Activated CD4-positive, alpha-beta T cell treated with anti-CD3 and anti-CD28 coated beads, Interleukin-2, amount 10 ng/mL, durations not matched to agents 24 days and 14 days (primary cell): ENCODE measurements around the gene PDIK1L. TPM values are rescaled to one million over a fixed set of nuclear protein-coding genes. Genes with fewer than 3 reads are reported as not detected.
"Not testable (repeated sequence)": the region's sequence is repeated elsewhere in the genome, so short reads cannot be mapped to it uniquely, and the experiment has no call there.

ENCODE experiments used
- DNase-seq: peaks from one replicate; pipeline ENCODE4 v3.0.0; 2022
- H3K27ac Mint-ChIP-seq: one replicate; pipeline ENCODE4 v1.8.0; 2022; ENCODE audit warnings: mild to moderate bottlenecking, mixed read lengths
- H3K27me3 Mint-ChIP-seq: one replicate; pipeline ENCODE4 v1.8.0; 2022; ENCODE audit warnings: mixed read lengths
- H3K36me3 Mint-ChIP-seq: one replicate; pipeline ENCODE4 v1.8.0; 2022; ENCODE audit warnings: low read depth, mild to moderate bottlenecking, mixed read lengths
- H3K4me1 Mint-ChIP-seq: one replicate; pipeline ENCODE4 v1.8.0; 2021; ENCODE audit warnings: mixed read lengths
- H3K4me3 Mint-ChIP-seq: one replicate; pipeline ENCODE4 v1.8.0; 2022; ENCODE audit warnings: mild to moderate bottlenecking, moderate library complexity, mixed read lengths
- H3K9me3 Mint-ChIP-seq: one replicate; pipeline ENCODE4 v1.8.0; 2021; ENCODE audit warnings: mixed read lengths
- intact Hi-C: fragments of 100-400 bp; cut with micrococcal nuclease; formaldehyde crosslinking; loops from one replicate; pipeline ENCODE4 v1.15.1; 2023
- total RNA-seq: library from RNA; stranded (reverse); gene quantifications from 2 replicates; pipeline ENCODE4 v1.2.3, GENCODE V29; 2022

Gene PDIK1L
- total RNA-seq, 1 donor from 2014 or later: 15.8 TPM

DNA sequence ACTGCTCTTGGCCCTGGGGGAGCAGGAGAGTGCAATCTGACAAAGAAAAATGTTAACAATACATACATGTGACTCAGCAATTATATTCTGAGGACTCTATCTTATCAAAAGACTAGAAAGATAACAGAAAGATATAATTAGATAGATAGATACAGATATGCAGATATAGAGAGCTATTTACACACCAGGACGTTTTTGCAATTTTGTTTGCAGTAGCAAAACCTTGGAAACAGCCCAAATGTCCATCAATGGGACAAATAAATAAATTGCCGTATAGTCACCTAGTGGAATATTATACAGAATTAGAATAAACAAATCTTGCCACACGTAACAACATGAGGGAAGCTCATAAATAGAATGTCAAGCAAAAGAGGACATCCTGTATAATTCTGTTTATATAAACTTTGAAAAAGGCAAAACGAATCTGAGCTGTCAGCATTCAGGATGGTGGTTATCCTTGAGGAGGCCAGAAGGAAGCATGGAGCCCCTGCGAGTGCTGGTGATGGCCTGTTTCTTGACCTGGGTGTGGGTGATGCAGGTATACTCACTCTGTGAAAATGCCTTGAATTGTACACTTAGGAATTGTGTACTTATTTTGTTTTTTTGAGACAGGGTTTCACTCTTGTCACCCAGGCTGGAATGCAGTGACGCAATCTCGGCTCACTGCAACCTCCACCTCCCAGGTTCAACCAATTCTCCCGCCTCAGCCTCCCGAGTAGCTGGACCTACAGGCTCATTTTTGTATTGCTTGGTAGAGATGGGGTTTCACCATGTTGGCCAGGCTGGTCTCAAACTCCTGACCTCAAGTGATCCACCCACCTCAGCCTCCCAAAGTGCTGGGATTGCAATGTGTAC, 31.4 kb upstream of the PDIK1L start:
- no peak overlapping the region for H3K4me3 Mint-ChIP-seq
- no peak overlapping the region for H3K27ac Mint-ChIP-seq
- no peak for DNase-seq
- H3K4me1 Mint-ChIP-seq: peaks cover 9% of the 10 kb centered on the region
- intact Hi-C loops: no loop called here
- no peaks in the 10 kb centered on the region for H3K9me3 Mint-ChIP-seq
- peaks cover 23% of the 10 kb centered on the region for H3K27me3 Mint-ChIP-seq
- no peaks in the 10 kb centered on the region for H3K36me3 Mint-ChIP-seq

DNA sequence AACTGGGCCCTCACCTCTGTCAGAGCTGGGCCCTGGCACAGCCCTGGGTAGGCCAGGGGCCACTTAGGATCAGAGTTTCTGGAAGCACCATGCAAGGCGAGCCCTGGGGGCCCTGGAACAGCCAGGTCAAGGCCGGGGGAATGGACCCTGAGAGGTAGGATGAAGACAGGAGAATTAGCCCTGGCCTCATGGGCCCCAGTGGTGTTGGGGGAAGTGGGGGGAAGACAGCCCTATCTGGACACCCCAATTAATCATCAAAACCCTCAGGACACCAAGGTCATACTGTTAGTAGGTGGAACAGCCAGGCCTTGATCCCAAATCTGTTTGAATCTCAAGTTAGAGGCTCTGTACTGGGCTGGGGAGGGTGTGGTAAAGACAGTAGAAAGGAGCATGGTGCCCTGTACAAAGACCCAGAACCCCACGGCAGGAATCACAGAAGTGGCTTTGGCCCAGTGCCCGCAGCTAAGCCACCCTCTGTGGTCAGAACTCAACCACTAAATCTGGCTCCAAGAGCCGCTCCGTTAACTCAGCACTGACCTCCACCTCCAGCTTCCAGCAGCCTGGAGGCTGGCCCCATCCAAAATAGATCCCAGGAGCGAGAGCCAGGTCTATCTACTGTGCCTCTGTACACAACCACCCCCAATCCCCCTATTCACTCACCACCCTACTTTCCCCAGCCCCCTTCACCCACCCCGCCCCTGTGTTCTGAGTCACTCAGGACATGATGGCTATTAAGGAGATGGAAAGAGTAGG, 30.2 kb upstream of the PDIK1L start:
- Mint-ChIP-seq H3K36me3 (no peaks in the 10 kb centered on the region), H3K9me3 (no peaks in the 10 kb centered on the region)
- intact Hi-C loops: no loop called here

DNA sequence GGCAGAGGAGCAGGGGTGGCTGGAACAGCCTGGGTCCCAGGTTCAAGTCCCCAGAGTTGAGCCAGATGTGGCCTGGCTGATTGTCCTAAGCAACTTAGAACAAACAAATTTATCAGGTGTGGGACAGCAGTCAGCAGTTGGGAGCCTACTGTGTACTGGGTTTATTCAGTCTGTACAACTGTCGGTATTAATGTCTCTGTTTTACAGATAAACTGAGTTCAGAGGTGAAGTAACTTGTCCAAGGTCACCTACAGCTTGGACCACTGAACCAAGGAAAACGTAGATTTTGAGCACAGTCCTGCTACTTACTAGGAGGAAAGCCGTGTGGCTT, 29.6 kb upstream of the PDIK1L start:
- no peak for DNase-seq
- no peaks in the 10 kb centered on the region for H3K9me3 Mint-ChIP-seq
- no peak overlapping the region for H3K27ac Mint-ChIP-seq
- intact Hi-C loops: no loop called here
- no peaks in the 10 kb centered on the region for H3K4me1 Mint-ChIP-seq
- H3K36me3 Mint-ChIP-seq: no peaks in the 10 kb centered on the region
- peaks cover 27% of the 10 kb centered on the region for H3K27me3 Mint-ChIP-seq
- no peak overlapping the region for H3K4me3 Mint-ChIP-seq

More for the DNA sequence above, 30.2 kb upstream of the PDIK1L start:
- no peaks in the 10 kb centered on the region for H3K4me1 Mint-ChIP-seq
- H3K27ac Mint-ChIP-seq: no peak overlapping the region
- DNase-seq: no peak
- H3K27me3 Mint-ChIP-seq: peaks cover 27% of the 10 kb centered on the region
- no peak overlapping the region for H3K4me3 Mint-ChIP-seq

DNA sequence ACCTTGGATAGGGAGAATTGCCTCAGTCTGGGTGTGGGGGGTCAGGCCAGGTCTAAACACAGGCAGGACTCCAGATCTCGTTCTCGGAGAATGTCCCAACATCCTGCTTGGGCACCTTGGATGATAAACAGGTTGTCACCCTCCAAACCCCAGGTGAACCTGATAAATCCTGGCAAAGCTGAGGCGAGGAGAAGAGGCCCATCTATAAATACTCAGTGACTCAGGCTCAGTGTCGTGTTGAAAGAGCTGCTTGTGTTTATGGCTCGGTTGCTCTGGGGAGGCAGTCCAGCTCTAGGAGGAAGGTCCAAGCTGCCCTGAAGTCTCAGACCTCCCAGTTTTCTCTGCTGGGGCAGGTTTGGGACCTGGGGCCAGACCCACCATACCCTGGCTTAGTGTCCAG, 28.4 kb upstream of the PDIK1L start:
- no peak for DNase-seq
- Mint-ChIP-seq H3K27ac (no peak overlapping the region), H3K4me1 (no peaks in the 10 kb centered on the region), H3K4me3 (no peak overlapping the region), H3K9me3 (no peaks in the 10 kb centered on the region), H3K36me3 (no peaks in the 10 kb centered on the region), H3K27me3 (peaks cover 25% of the 10 kb centered on the region)
- intact Hi-C loops: no loop called here

DNA sequence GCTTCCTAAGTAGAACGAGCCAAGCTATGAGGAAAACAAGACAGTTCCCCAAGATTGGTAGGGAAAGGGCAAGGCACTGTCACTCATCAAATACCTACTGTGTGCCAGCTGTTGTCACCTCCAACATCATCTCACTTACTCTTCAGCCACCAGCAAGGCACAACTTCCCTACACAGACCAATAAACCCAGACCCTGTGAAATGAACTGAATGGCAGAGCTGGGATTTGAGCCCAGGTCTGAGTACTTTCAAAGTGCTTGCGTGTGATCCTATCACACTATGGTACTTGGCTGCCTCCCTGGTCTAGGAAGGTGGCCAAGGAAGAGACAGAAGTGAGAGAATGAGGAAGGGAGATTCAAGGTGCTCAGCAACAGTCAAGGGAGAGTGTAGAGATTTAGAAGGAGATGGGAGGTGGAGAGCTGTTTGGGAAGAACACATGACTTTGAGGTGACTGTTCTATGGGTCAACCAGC, 27.5 kb upstream of the PDIK1L start:
- DNase-seq: no peak
- no peak overlapping the region for H3K4me3 Mint-ChIP-seq
- no peaks in the 10 kb centered on the region for H3K9me3 Mint-ChIP-seq
- no peak overlapping the region for H3K27ac Mint-ChIP-seq
- intact Hi-C loops: no loop called here
- H3K4me1 Mint-ChIP-seq: no peaks in the 10 kb centered on the region
- H3K36me3 Mint-ChIP-seq: no peaks in the 10 kb centered on the region
- peaks cover 20% of the 10 kb centered on the region for H3K27me3 Mint-ChIP-seq

DNA sequence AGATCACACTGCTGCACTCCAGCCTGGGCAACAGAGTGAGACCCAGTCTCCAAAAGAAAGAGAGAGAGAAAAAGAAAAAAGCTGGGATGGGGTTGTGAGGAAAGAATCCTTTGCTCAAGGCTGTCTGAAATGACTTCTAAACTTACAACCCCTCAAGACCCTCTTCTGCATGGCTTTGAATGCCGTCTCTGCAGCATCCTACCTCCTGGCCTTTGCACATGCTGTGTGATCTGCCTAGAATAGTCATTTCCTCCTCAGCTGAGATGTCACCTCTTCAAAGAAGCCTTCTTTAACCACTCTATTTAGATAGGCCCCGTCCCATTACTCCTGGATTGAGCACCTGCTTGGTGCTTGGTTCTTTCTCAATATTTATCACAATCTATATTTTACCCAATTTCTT, 26.8 kb upstream of the PDIK1L start:
- intact Hi-C loops: no loop called here
- DNase-seq: no peak
- Mint-ChIP-seq H3K4me3 (no peak overlapping the region), H3K27me3 (peaks cover 18% of the 10 kb centered on the region), H3K9me3 (no peaks in the 10 kb centered on the region), H3K4me1 (no peaks in the 10 kb centered on the region), H3K36me3 (no peaks in the 10 kb centered on the region), H3K27ac (no peak overlapping the region)

DNA sequence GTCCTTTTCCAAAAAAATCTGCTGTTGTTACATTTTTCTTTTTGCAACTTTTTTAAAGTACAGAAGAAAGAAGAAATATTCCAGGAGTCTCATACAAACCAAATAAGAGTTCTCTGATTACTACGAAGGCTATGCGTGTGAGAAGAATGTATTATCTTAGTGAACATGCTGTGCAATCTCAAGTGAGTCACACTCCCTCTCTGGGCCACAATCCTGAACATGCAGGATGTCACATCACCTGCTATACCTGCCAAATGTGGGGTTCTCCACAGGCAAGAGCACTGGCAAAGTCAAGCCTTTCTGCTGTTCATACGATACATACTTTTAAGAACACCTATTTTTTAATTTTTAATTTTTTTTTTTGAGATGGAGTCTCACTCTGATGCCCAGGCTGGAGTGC, 22.5 kb upstream of the PDIK1L start:
- Mint-ChIP-seq H3K27ac (no peak overlapping the region), H3K27me3 (peaks cover 41% of the 10 kb centered on the region), H3K9me3 (no peaks in the 10 kb centered on the region), H3K36me3 (no peaks in the 10 kb centered on the region), H3K4me1 (no peaks in the 10 kb centered on the region), H3K4me3 (no peak overlapping the region)
- no peak for DNase-seq
- intact Hi-C loops: no loop called here

DNA sequence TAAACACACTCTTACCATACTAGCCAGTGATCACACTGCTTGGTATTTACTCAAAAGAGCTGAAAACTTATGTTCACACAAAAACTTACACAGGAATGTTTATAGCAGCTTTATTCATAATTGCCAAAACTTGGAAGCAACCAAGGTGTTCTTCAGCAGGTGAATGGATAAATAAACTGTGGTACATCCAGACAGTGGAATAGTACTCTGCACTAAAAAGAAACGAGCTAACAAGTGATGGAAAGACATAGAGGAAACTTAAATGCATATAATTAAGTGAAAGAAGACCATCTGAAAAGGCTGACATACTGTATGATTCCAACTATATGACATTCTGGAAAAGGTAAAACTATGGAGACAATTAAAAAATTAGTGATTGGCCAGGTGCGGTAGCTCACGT, 20.7 kb upstream of the PDIK1L start:
- no peaks in the 10 kb centered on the region for H3K36me3 Mint-ChIP-seq
- no peak overlapping the region for H3K4me3 Mint-ChIP-seq
- intact Hi-C loops: no loop called here
- no peaks in the 10 kb centered on the region for H3K4me1 Mint-ChIP-seq
- H3K27me3 Mint-ChIP-seq: peaks cover 35% of the 10 kb centered on the region
- no peak for DNase-seq
- H3K27ac Mint-ChIP-seq: no peak overlapping the region
- H3K9me3 Mint-ChIP-seq: no peaks in the 10 kb centered on the region

DNA sequence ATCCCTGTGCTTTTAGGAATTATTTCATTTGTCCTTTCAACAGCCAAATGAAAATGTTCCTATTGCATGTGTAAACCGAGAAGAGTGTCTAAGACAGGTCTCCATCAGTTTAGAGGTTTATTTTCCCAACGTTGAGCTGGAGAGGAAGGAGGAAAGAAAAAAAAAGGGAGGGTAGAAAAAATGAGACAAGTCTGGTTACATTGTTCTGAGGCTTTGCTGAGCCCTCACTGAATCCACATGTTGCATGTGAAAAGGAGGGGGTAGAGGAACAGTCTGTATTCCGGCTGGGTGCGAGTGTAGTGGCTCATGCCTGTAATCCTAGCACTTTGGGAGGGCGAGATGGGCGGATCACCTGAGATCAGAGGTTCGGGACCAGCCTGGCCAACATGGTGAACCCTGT, 19.2 kb upstream of the PDIK1L start:
- Mint-ChIP-seq H3K9me3 (no peaks in the 10 kb centered on the region), H3K27me3 (peaks cover 34% of the 10 kb centered on the region), H3K4me3 (no peak overlapping the region), H3K36me3 (no peaks in the 10 kb centered on the region), H3K27ac (no peak overlapping the region), H3K4me1 (no peaks in the 10 kb centered on the region)
- no peak for DNase-seq
- intact Hi-C loops: no loop called here

DNA sequence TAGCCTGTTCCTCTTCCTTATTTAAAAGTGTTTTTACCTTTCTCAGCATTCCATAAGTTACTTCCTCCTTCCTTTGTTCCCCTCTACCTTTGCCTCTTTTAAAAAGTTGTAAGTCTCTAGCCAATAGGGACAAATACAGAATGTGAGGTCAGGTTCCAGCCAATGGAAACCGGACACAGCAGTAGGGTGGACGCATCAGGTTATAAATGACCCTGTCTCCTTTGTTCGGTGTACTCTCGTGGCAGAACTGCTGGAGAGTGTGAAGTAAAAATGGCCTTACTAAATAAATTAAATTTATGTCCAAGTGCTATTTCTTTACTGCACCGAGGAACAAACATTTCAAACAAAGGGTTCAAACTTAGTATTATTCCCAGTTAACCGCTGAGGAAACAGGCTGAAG, 18.1 kb upstream of the PDIK1L start:
- not testable (repeated sequence) for H3K27ac Mint-ChIP-seq

DNA sequence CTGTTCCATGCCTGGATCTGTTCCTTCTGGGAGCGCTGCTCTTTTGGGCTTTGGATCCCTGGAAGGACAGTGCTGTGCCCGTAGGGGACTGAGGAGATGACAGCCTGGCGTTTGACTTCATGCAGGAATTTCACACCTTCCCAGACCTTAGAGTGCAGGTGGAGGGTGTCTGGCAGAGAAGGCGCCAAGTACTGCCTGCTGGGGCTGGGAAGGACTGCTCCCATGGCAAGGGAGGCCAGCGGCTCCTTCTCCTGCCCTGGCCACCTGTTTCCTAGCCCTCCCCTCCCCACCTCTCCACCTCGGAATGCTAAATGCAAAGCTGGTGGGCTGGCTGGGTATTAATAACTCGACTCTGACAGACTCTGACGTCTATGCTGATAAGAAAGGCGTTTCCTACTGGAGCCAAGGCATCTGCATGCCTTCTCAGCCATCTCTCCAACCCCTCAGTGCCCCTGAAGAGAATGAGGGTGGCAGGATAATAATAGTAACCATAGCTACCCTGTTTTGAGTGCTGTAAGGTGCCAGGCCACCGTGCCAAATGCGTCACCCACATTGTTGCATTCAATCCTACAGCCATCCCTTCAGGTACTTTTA, 17.5 kb upstream of the PDIK1L start:
- no peaks in the 10 kb centered on the region for H3K9me3 Mint-ChIP-seq
- intact Hi-C loops: no loop called here
- peaks cover 34% of the 10 kb centered on the region for H3K27me3 Mint-ChIP-seq
- no peak overlapping the region for H3K27ac Mint-ChIP-seq
- no peaks in the 10 kb centered on the region for H3K36me3 Mint-ChIP-seq
- peaks cover 4% of the 10 kb centered on the region for H3K4me1 Mint-ChIP-seq
- no peak overlapping the region for H3K4me3 Mint-ChIP-seq
- DNase-seq: no peak

More for the DNA sequence above, 18.1 kb upstream of the PDIK1L start:
- DNase-seq, H3K4me3 Mint-ChIP-seq, intact Hi-C loops, H3K4me1 Mint-ChIP-seq, H3K9me3 Mint-ChIP-seq, H3K36me3 Mint-ChIP-seq: not testable (repeated sequence)
- H3K27me3 Mint-ChIP-seq: peaks cover 34% of the 10 kb centered on the region

DNA sequence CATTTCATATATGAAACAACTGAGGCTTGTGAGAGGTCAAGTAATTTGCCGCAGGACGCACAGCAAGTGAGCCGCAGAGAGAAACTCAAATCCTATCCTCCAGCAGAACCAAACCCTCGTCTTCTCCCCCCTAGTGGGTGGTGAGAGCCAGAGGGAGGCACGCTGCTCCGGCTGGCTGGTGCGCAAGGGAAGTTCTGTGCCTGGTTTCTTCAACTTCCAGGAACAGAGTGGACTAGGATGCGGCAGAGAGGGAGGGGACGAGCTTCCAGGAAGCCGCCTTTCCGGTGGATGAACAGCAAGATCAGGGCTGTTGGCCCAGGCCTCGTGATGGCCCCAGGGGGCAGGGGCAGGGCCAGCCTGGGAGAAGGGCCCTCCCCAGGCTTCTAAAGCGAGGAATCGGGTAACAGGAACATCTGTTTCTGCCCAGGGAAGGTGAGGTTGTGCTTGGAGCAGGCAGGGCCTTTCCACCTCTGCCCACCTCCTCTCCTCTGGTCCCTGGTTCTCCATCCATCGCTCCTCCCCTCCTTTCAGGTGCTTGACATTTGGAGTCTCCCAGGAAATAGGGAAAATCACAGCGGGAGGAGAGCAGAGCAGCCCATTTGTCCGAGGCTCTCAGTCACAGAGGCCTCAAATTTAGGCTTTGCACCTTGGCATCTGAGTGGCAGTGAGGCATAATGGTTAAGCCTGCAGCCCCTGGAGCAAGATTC, 16.8 kb upstream of the PDIK1L start:
- Mint-ChIP-seq H3K36me3 (no peaks in the 10 kb centered on the region), H3K27ac (no peak overlapping the region), H3K27me3 (peaks cover 34% of the 10 kb centered on the region), H3K4me3 (no peak overlapping the region), H3K4me1 (peaks cover 4% of the 10 kb centered on the region), H3K9me3 (no peaks in the 10 kb centered on the region)
- intact Hi-C loops: no loop called here
- DNase-seq: no peak

DNA sequence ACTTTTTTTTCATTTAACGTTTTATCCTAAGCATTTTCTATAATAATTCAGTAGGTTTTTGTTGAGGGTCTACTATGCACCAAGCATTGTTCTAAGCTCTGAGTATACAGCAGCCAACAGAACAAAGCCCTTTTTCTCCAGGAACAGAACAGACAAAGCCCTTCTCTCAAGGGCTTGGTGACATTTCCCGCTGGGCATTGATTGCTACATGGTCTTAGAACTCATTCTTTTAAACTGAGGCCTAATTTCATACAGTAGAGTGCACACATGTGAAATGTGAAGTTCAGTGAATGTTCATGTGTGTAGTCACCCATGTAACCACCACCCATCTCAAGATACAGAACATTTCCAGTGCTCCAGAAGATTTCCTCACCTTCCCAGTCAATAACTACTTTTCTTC, 15.2 kb upstream of the PDIK1L start:
- H3K4me3 Mint-ChIP-seq: no peak overlapping the region
- H3K9me3 Mint-ChIP-seq: no peaks in the 10 kb centered on the region
- H3K4me1 Mint-ChIP-seq: peaks cover 4% of the 10 kb centered on the region
- H3K27ac Mint-ChIP-seq: no peak overlapping the region
- intact Hi-C loops: no loop called here
- H3K27me3 Mint-ChIP-seq: peaks cover 30% of the 10 kb centered on the region
- no peaks in the 10 kb centered on the region for H3K36me3 Mint-ChIP-seq
- DNase-seq: no peak

DNA sequence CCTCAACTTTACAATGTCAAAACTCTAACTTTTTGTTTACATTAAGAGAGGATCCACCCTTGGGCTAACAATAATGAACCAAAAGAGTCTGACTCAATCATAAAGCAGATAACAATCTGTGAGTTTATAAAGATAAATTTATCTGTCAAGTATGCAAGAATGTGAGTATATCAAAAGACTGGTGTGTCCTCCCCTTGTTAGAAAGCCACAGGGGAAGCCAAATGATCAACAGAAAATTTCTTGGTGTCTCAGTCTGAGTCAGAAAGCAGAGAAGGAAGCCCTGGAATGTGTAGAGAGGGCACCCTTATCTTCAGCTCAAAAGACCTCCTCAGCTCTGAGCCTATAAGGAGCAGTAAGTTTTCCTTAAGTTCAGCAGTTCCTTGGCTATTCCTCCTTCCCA, 13.9 kb upstream of the PDIK1L start:
- DNase-seq: no peak
- intact Hi-C loops: no loop called here
- Mint-ChIP-seq H3K36me3 (no peaks in the 10 kb centered on the region), H3K27me3 (peaks cover 24% of the 10 kb centered on the region), H3K4me1 (peaks cover 4% of the 10 kb centered on the region), H3K4me3 (no peak overlapping the region), H3K27ac (no peak overlapping the region), H3K9me3 (no peaks in the 10 kb centered on the region)
